T-helper 1 cell (primary cell): ENCODE results near the gene HAO2.

Source experiments
- DNase-seq, 5 donors: peaks; one replicate each; pipeline ENCODE4 v3.0.0-alpha.2; 2012 to 2020

Gene HAO2

GRCh38 chr1:119380983-119381662, 12.5 kb downstream of the HAO2 start:
- DNase-seq: no peak

GRCh38 chr1:119384591-119384990, 16.0 kb downstream of the HAO2 start:
- no peak for DNase-seq

GRCh38 chr1:119385650-119386049, 17.1 kb downstream of the HAO2 start:
- DNase-seq: no peak

GRCh38 chr1:119387858-119388257, 19.3 kb downstream of the HAO2 start:
- no peak for DNase-seq

- no peak for DNase-seq
Measured at GRCh38 chr1:119388450-119388849, 19.9 kb downstream of the HAO2 start.

- no peak for DNase-seq
Measured at GRCh38 chr1:119390526-119390925, 21.9 kb downstream of the HAO2 start.

- DNase-seq: no peak
Measured at GRCh38 chr1:119391749-119392148, 23.2 kb downstream of the HAO2 start.

GRCh38 chr1:119394085-119394484, 25.5 kb downstream of the HAO2 start:
- DNase-seq: no peak

GRCh38 chr1:119396982-119397381, 28.4 kb downstream of the HAO2 start:
- no peak for DNase-seq

- DNase-seq: no peak
Measured at GRCh38 chr1:119397986-119398385, 29.4 kb downstream of the HAO2 start.

GRCh38 chr1:119404736-119405135, 36.2 kb downstream of the HAO2 start:
- DNase-seq: no peak

GRCh38 chr1:119409731-119410130, 41.1 kb downstream of the HAO2 start:
- no peak for DNase-seq

- no peak for DNase-seq
Measured at GRCh38 chr1:119410961-119411360, 42.4 kb downstream of the HAO2 start.

- no peak for DNase-seq
Measured at GRCh38 chr1:119414950-119415349, 46.4 kb downstream of the HAO2 start, which contains the start of gene HSD3B2. Gene HSD3B2, plus strand, starts transcription at chr1:119415150. Its CDS starts 270 bp downstream, at chr1:119415420.

GRCh38 chr1:119416006-119416640, 47.5 kb downstream of the HAO2 start:
- no peak for DNase-seq

- no peak for DNase-seq
Measured at GRCh38 chr1:119419109-119419508, 50.5 kb downstream of the HAO2 start.

GRCh38 chr1:119420638-119421037, 52.1 kb downstream of the HAO2 start:
- no peak for DNase-seq

GRCh38 chr1:119422631-119423030, 54.0 kb downstream of the HAO2 start:
- no peak for DNase-seq

- no peak for DNase-seq
Measured at GRCh38 chr1:119428991-119429390, 60.4 kb downstream of the HAO2 start.

GRCh38 chr1:119429687-119430086, 61.1 kb downstream of the HAO2 start:
- DNase-seq: no peak

GRCh38 chr1:119430486-119430885, 61.9 kb downstream of the HAO2 start:
- DNase-seq: no peak

GRCh38 chr1:119431836-119432235, 63.3 kb downstream of the HAO2 start:
- DNase-seq: no peak

GRCh38 chr1:119435052-119435451, 66.5 kb downstream of the HAO2 start:
- DNase-seq: no peak

GRCh38 chr1:119438761-119439160, 70.2 kb downstream of the HAO2 start:
- no peak for DNase-seq
